K562 (cell line): Measurements from ENCODE around the gene CDYL. TPM values are rescaled to one million over a fixed set of nuclear protein-coding genes. Genes with fewer than 3 reads are reported as not detected.

Experiments used
- ATAC-seq: fragments of 200-7000 bp; cut with Tn5 transposase; 3 replicates; pipeline ENCODE4 v1.9.1; 2020; ENCODE audit warnings: moderate library complexity
- BruUV-seq: library from RNA; stranded (reverse); fragments of 400-500 nt; replicated peaks from 2 replicates; lab custom pipeline; 2021; lab: Mats Ljungman, UMichigan
- CTCF ChIA-PET: fragments of 300-600 bp; formaldehyde crosslinking; extraction: SDS; loops from one replicate; lab custom pipeline; 2021; ENCODE audit warnings: low intra/inter-chr PET ratio; lab: Yijun Ruan, JAX
- POLR2A ChIA-PET: fragments of 300-600, 350-650 bp; sonication (Branson Sonifier 250); formaldehyde crosslinking; extraction: SDS; loops from one replicate; lab custom pipeline; 2021; ENCODE audit warnings: antibody characterized with exemption, inconsistent platforms; lab: Yijun Ruan, JAX
- DNase-seq, 4 experiments: peaks; one replicate each; pipeline versions ENCODE4 v3.0.0 to v3.0.0-alpha.2; 2011 to 2018; ENCODE audit warnings: low spot score in 3 of 4, mixed read lengths in 3 of 4; ENCODE audit errors: extremely low read depth in 1 of 4
- FAIRE-seq: peaks from 2 replicates; lab custom pipeline; 2011; peaks lifted over from hg19 to GRCh38; lab: Jason Lieb, UNC
- H2AFZ ChIP-seq: 2 replicates; pipeline ENCODE4 v1.6.0; 2011; ENCODE audit warnings: low read depth, low read length, control low read depth, inconsistent platforms
- H3K27ac ChIP-seq: fragments of 200-600 bp; 3 replicates; pipeline ENCODE4 v1.8.0; 2011; ENCODE audit warnings: low read depth, mild to moderate bottlenecking, control low read depth, inconsistent platforms, low read length, moderate library complexity, mixed read lengths; ENCODE audit errors: extremely low read depth
- H3K27me3 ChIP-seq, 2 experiments: fragments of 300-600 bp in 1 of 2; 2 replicates in 1 of 2; 3 replicates in 1 of 2; pipeline versions ENCODE4 v1.6.0 to v1.8.0; 2011; ENCODE audit warnings: inconsistent platforms in 2 of 2, low read length in 2 of 2, mild to moderate bottlenecking in 1 of 2, mixed read lengths in 1 of 2, moderate library complexity in 1 of 2; ENCODE audit not compliant: control insufficient read depth in 2 of 2, insufficient read depth in 2 of 2
- H3K36me3 ChIP-seq: fragments of 300-600 bp; 3 replicates; pipeline ENCODE4 v1.8.0; 2011; ENCODE audit warnings: mild to moderate bottlenecking, low read length, inconsistent platforms; ENCODE audit not compliant: control insufficient read depth, insufficient read depth
- H3K4me1 ChIP-seq, 2 experiments: fragments of 200-600 bp in 1 of 2; replicated peaks in 1 of 2; 2 replicates in 1 of 2; 3 replicates in 1 of 2; pipeline versions ENCODE4 v1.5.1 to v1.8.0; 2011; ENCODE audit warnings: inconsistent platforms in 2 of 2, low read length in 2 of 2, mild to moderate bottlenecking in 1 of 2, mixed read lengths in 1 of 2, moderate library complexity in 1 of 2; ENCODE audit not compliant: control insufficient read depth in 2 of 2, insufficient read depth in 2 of 2
- H3K4me2 ChIP-seq: 2 replicates; pipeline ENCODE4 v1.6.1; 2011; ENCODE audit warnings: low read length, control low read depth, inconsistent platforms, mixed read lengths; ENCODE audit not compliant: insufficient read depth
- H3K4me3 ChIP-seq: fragments of 200-600 bp; sonication (generic), shearing (Covaris generic); 2 replicates; pipeline ENCODE4 v1.5.1; 2016; ENCODE audit warnings: control low read depth, inconsistent platforms
- H3K79me2 ChIP-seq: fragments of 200-600 bp; 3 replicates; pipeline ENCODE4 v1.8.0; 2011; ENCODE audit warnings: low read length, inconsistent platforms; ENCODE audit not compliant: control insufficient read depth, insufficient read depth
- H3K9ac ChIP-seq, 2 experiments: 2 replicates each; pipeline versions ENCODE4 v1.6.0 to v1.6.1; 2011; ENCODE audit warnings: low read depth in 2 of 2, low read length in 2 of 2, control low read depth in 1 of 2, inconsistent platforms in 1 of 2, mild to moderate bottlenecking in 1 of 2, mixed read lengths in 1 of 2; ENCODE audit not compliant: insufficient read depth in 1 of 2
- H3K9me1 ChIP-seq: one replicate; pipeline ENCODE4 v1.6.0; 2011; ENCODE audit warnings: inconsistent platforms, mild to moderate bottlenecking, low read length, moderate library complexity; ENCODE audit not compliant: control insufficient read depth, insufficient read depth
- H3K9me3 ChIP-seq: replicated peaks from 2 replicates; pipeline ENCODE4 v1.5.1; 2011; ENCODE audit warnings: low read depth, low read length, inconsistent platforms; ENCODE audit not compliant: control insufficient read depth, insufficient read depth
- H4K20me1 ChIP-seq: replicated peaks from 2 replicates; pipeline ENCODE4 v1.6.1; 2011; ENCODE audit warnings: low read length, inconsistent platforms, mixed read lengths; ENCODE audit not compliant: control insufficient read depth, insufficient read depth
- CC2D1A ChIP-seq: fragments of 450-650 bp; IDR thresholded peaks from 2 replicates; pipeline ENCODE4 v1.6.1; 2017; ENCODE audit warnings: mild to moderate bottlenecking
- EHMT2 ChIP-seq: fragments of 450-650 bp; IDR thresholded peaks from 2 replicates; pipeline ENCODE4 v1.6.1; 2018; ENCODE audit warnings: antibody characterized with exemption
- FOXA1 ChIP-seq: fragments of 450-650 bp; IDR thresholded peaks from 2 replicates; pipeline ENCODE4 v1.6.1; 2016; ENCODE audit warnings: mild to moderate bottlenecking, borderline replicate concordance
- MIER1 ChIP-seq: fragments of 450-650 bp; IDR thresholded peaks from 2 replicates; pipeline ENCODE4 v1.6.1; 2016; ENCODE audit warnings: antibody characterized with exemption, mild to moderate bottlenecking, low read depth
- NEUROD1 ChIP-seq: fragments of 150-350 bp; IDR thresholded peaks from 2 replicates; pipeline ENCODE4 v1.6.1; 2014; ENCODE audit warnings: borderline replicate concordance, low read length, low read depth; ENCODE audit not compliant: partially characterized antibody
- STAT5B ChIP-seq: fragments of 250-450 bp; sonication (Bioruptor Pico); IDR thresholded peaks from 2 replicates; pipeline ENCODE4 v1.8.0; 2021; ENCODE audit warnings: mild to moderate bottlenecking, inconsistent platforms
- ZNF224 ChIP-seq: sonication (generic); formaldehyde crosslinking; IDR thresholded peaks from 2 replicates; pipeline ENCODE4 v1.8.0; 2022; ENCODE audit warnings: mild to moderate bottlenecking, missing genetic modification reagents
- WGBS: fragments of 100-300 bp; shearing (Covaris generic); methylation state at CpG from one replicate; pipeline ENCODE4 v1.1.6; 2016; ENCODE audit warnings: low coverage, mixed read lengths; ENCODE audit not compliant: insufficient coverage; ENCODE audit errors: missing lambda C conversion rate; 5-methylcytosine and 5-hydroxymethylcytosine counted together
- in situ Hi-C: fragments of 300-500 bp; cut with MboI; formaldehyde crosslinking; loops from 4 replicates; pipeline ENCODE4 v1.15.0; 2018; ENCODE audit warnings: inconsistent platforms, mixed read lengths
- intact Hi-C: fragments of 100-400 bp; cut with micrococcal nuclease; formaldehyde crosslinking; loops from 2 replicates; pipeline ENCODE4 v1.14.2; 2022
- polyA plus RNA-seq, 8 experiments: library from polyadenylated mRNA; depleted of rRNA in 4 of 8; stranded (reverse) in 5 of 8; unstranded in 3 of 8; fragments of >200 nt; fragmentation: Nextera tagmentation in 2 of 8; fragmentation: Illumina TruSeq in 1 of 8; extraction: Ambion mirVana in 2 of 8; extraction: Trizol in 1 of 8; gene quantifications; 2 replicates each; pipeline versions ENCODE4 v1.2.1 to v1.2.3, GENCODE V29; 2011 to 2014; ENCODE audit warnings: inconsistent platforms in 1 of 8, missing spikeins in 1 of 8
- total RNA-seq, 7 experiments: library from RNA; depleted of rRNA in 6 of 7; stranded (reverse); fragments of >200 nt in 6 of 7; fragmentation: Illumina TruSeq in 2 of 7; extraction: Trizol in 2 of 7; gene quantifications; 2 replicates each; pipeline versions ENCODE4 v1.2.1 to v1.2.3, GENCODE V29; 2011 to 2021; ENCODE audit warnings: low replicate concordance in 1 of 7
- TF ChIP-seq, protein P1 (sequence below): sonication (generic); formaldehyde crosslinking; IDR thresholded peaks from 2 replicates; pipeline ENCODE4 v1.8.1; 2022; ENCODE audit warnings: missing genetic modification reagents
- TF ChIP-seq, protein P2 (sequence below): fragments of 200-800 bp; sonication (Bioruptor generic); IDR thresholded peaks from 2 replicates; pipeline ENCODE4 v1.6.1; 2017; ENCODE audit warnings: missing genetic modification characterization, missing compliant biosample characterization
- TF ChIP-seq, protein P3 (sequence below), 3 experiments: fragments of 200-800 bp in 1 of 3; sonication (Bioruptor generic) in 1 of 3; sonication (generic) in 1 of 3; formaldehyde crosslinking in 1 of 3; IDR thresholded peaks; 2 replicates each; pipeline versions ENCODE4 v1.6.1 to v1.8.0; 2016 to 2022; ENCODE audit warnings: mild to moderate bottlenecking in 2 of 3, missing compliant biosample characterization in 2 of 3, missing genetic modification characterization in 2 of 3, missing genetic modification reagents in 1 of 3
- TF ChIP-seq, protein P4 (sequence below), 2 experiments: fragments of 450-650 bp; IDR thresholded peaks; 2 replicates each; pipeline ENCODE4 v1.6.1; 2018; ENCODE audit warnings: mild to moderate bottlenecking in 2 of 2, low read depth in 1 of 2; ENCODE audit not compliant: partially characterized antibody in 2 of 2
- TF ChIP-seq, protein P5 (sequence below): fragments of 450-650 bp; IDR thresholded peaks from 2 replicates; pipeline ENCODE4 v1.6.1; 2016; ENCODE audit warnings: missing biosample characterization, missing genetic modification characterization

The CDYL gene
- total and polyA plus RNA-seq, 9 of the 15 experiments (the other 6 are each of a cell fraction or from before 2014, with no cell fraction given) = 8.1 to 45.8 (median 40.8) TPM

DNA sequence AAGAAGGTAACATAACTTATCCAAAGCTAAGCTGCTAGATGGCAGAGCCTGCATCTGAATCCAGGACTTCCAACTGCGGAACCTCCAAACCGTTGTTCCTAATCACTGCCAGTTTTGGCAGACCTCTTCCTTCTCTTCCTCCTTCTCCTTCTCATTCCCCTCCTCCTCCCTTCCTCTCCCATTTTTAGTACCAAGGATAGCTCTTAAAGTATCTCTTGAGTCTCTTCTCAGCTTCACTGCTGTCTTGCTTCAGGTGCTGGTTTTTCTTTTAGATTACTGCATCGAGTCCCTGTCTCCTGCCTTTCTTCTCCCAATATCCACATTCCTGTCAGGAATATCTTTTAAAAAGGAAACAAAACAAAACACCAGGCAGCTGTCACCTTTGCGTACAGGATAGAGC is 77.1 kb downstream of the CDYL start:
- Histone ChIP-seq H3K79me2 (peaks cover 90% of the 10 kb centered on the region), H3K9me3 (no peaks in the 10 kb centered on the region), H3K4me3 (no peak overlapping the region), H2AFZ (no peak overlapping the region), H3K36me3 (no peaks in the 10 kb centered on the region), H4K20me1 (peaks cover 54% of the 10 kb centered on the region), H3K27me3 (no peaks in the 10 kb centered on the region), H3K9ac (peak overlapping the region in 1 of 2 experiments; percentile 53; a peak in 1 of 4 replicates), H3K27ac (no peak overlapping the region), H3K9me1 (peaks cover 8% of the 10 kb centered on the region), H3K4me1 (peaks cover 8 to 22% of the 10 kb centered on the region in 2 experiments; a peak in 4 of 5 replicates), H3K4me2 (peak overlapping the region; percentile 7; the same call in 1 of the 2 replicates)
- BruUV-seq = no TSS peak
- ChIA-PET POLR2A (interaction anchor here (0.6 kb wide), 3 partner anchors 24 to 1791 kb away, joined by 3 read pairs; no protein-coding TSS in a partner anchor), CTCF (interaction anchor here (0.6 kb wide), 1 partner anchor 828 kb away, joined by 3 read pairs; no protein-coding TSS in a partner anchor)
- intact Hi-C loops = loop anchor here (10.0 kb wide), 1 partner anchor 181 kb away; no protein-coding TSS in a partner anchor
- FAIRE-seq = no peak
- in situ Hi-C loops = no loop called here
- 56% methylated on average over 4 of the region's 4 CpGs for WGBS
- ATAC-seq = no peak
- DNase-seq = no peak
- no peak for TF ChIP-seq CC2D1A
- TF ChIP-seq STAT5B (CRISPR knock-in tag) = no peak
- peak; percentile 97 for TF ChIP-seq EHMT2
- TF ChIP-seq, protein P1, sequence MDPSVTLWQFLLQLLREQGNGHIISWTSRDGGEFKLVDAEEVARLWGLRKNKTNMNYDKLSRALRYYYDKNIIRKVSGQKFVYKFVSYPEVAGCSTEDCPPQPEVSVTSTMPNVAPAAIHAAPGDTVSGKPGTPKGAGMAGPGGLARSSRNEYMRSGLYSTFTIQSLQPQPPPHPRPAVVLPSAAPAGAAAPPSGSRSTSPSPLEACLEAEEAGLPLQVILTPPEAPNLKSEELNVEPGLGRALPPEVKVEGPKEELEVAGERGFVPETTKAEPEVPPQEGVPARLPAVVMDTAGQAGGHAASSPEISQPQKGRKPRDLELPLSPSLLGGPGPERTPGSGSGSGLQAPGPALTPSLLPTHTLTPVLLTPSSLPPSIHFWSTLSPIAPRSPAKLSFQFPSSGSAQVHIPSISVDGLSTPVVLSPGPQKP (CRISPR knock-in tag) = no peak
- TF ChIP-seq, protein P2, sequence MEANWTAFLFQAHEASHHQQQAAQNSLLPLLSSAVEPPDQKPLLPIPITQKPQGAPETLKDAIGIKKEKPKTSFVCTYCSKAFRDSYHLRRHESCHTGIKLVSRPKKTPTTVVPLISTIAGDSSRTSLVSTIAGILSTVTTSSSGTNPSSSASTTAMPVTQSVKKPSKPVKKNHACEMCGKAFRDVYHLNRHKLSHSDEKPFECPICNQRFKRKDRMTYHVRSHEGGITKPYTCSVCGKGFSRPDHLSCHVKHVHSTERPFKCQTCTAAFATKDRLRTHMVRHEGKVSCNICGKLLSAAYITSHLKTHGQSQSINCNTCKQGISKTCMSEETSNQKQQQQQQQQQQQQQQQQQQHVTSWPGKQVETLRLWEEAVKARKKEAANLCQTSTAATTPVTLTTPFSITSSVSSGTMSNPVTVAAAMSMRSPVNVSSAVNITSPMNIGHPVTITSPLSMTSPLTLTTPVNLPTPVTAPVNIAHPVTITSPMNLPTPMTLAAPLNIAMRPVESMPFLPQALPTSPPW (CRISPR knock-in tag) = 0 out of 2 replicates have a peak, but pooled peaks have one; percentile 8
- TF ChIP-seq MIER1 = peak; percentile 86
- TF ChIP-seq FOXA1 = no peak
- TF ChIP-seq ZNF224 (CRISPR knock-in tag) = no peak
- TF ChIP-seq NEUROD1 = no peak
- TF ChIP-seq, protein P3, sequence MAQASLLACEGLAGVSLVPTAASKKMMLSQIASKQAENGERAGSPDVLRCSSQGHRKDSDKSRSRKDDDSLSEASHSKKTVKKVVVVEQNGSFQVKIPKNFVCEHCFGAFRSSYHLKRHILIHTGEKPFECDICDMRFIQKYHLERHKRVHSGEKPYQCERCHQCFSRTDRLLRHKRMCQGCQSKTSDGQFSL (CRISPR knock-in tag; IDR thresholded peaks at IDR 0.05) = 0 out of 2 replicates have a peak, but pooled peaks have one; percentile 6
- TF ChIP-seq, protein P3 (tag; IDR thresholded peaks at IDR 0.05) = no peak
- TF ChIP-seq, protein P4, sequence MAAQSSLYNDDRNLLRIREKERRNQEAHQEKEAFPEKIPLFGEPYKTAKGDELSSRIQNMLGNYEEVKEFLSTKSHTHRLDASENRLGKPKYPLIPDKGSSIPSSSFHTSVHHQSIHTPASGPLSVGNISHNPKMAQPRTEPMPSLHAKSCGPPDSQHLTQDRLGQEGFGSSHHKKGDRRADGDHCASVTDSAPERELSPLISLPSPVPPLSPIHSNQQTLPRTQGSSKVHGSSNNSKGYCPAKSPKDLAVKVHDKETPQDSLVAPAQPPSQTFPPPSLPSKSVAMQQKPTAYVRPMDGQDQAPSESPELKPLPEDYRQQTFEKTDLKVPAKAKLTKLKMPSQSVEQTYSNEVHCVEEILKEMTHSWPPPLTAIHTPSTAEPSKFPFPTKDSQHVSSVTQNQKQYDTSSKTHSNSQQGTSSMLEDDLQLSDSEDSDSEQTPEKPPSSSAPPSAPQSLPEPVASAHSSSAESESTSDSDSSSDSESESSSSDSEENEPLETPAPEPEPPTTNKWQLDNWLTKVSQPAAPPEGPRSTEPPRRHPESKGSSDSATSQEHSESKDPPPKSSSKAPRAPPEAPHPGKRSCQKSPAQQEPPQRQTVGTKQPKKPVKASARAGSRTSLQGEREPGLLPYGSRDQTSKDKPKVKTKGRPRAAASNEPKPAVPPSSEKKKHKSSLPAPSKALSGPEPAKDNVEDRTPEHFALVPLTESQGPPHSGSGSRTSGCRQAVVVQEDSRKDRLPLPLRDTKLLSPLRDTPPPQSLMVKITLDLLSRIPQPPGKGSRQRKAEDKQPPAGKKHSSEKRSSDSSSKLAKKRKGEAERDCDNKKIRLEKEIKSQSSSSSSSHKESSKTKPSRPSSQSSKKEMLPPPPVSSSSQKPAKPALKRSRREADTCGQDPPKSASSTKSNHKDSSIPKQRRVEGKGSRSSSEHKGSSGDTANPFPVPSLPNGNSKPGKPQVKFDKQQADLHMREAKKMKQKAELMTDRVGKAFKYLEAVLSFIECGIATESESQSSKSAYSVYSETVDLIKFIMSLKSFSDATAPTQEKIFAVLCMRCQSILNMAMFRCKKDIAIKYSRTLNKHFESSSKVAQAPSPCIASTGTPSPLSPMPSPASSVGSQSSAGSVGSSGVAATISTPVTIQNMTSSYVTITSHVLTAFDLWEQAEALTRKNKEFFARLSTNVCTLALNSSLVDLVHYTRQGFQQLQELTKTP (IDR thresholded peaks at IDR 0.05; ENCODE audit: low read depth in 1 of 2, partially characterized antibody in 2 of 2) = peak in 1 of 2 experiments; percentile 42
- TF ChIP-seq, protein P5, sequence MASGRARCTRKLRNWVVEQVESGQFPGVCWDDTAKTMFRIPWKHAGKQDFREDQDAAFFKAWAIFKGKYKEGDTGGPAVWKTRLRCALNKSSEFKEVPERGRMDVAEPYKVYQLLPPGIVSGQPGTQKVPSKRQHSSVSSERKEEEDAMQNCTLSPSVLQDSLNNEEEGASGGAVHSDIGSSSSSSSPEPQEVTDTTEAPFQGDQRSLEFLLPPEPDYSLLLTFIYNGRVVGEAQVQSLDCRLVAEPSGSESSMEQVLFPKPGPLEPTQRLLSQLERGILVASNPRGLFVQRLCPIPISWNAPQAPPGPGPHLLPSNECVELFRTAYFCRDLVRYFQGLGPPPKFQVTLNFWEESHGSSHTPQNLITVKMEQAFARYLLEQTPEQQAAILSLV (tag) = no peak
